ENCODE results near the gene CEP126.

GRCh38 chr11:102005306-102005705, 90.5 kb downstream of the CEP126 start:
- TF ChIP-seq, protein P1, sequence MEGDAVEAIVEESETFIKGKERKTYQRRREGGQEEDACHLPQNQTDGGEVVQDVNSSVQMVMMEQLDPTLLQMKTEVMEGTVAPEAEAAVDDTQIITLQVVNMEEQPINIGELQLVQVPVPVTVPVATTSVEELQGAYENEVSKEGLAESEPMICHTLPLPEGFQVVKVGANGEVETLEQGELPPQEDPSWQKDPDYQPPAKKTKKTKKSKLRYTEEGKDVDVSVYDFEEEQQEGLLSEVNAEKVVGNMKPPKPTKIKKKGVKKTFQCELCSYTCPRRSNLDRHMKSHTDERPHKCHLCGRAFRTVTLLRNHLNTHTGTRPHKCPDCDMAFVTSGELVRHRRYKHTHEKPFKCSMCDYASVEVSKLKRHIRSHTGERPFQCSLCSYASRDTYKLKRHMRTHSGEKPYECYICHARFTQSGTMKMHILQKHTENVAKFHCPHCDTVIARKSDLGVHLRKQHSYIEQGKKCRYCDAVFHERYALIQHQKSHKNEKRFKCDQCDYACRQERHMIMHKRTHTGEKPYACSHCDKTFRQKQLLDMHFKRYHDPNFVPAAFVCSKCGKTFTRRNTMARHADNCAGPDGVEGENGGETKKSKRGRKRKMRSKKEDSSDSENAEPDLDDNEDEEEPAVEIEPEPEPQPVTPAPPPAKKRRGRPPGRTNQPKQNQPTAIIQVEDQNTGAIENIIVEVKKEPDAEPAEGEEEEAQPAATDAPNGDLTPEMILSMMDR (IDR thresholded peaks at IDR 0.05) = no peak
- no peak for TF ChIP-seq POLR2A (IDR thresholded peaks at IDR 0.05)

All from testis (tissue), 2 donors.